HG03175 (cell line): ENCODE data around the gene MOG.

ENCODE experiments used
- ATAC-seq: cut with Tn5 transposase; IDR thresholded peaks from one replicate; pipeline ENCODE4 v1.9.1; 2021; ENCODE audit warnings: mild to moderate bottlenecking, moderate library complexity; ENCODE audit not compliant: unreplicated experiment

MOG gene

DNA sequence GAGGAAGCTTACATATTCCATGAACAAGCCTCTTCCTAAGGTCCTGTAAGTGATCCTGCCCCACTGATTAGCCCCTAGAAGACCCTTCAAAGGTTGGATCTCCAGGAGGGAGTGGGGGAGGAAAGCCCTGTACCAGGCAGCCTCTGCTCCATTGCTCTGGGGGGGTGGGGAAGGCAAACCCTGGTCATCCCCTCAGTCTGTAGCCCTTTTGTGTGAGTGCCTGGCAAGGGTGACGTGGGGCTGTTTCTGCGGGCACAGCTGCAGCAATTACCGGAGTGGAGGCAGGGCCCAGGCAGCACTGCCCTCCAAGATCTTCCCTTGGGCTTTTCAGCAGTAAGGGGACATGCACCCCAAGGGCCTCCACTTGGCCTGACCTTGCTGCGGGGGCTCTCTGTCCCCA lies at the start of gene MOG:
Gene MOG (plus strand): TSS at position 295 of the 400 bp plus-strand sequence. CDS start 118 bp downstream, outside the sequence.
- no peak for ATAC-seq

DNA sequence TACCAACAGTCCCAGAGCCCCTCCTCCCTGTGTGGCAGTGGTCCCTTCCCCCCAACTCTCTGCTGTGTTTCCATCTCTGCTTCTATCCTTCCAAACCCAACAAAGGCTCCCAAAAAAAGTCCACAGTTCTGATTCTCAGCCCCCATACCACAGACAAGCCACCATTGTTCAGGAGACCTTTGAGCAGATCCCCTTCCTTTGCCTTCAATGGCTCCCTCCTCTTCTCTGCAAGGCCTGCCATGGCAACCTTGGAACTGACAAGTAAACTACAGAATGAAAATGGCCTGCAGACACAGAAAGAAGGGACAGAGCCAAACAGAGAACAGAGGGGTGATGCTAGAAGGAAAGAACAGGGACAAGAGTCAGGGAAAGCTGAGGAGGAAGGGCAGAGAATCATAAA lies 48.8 kb upstream of the MOG start:
- no peak for ATAC-seq

DNA sequence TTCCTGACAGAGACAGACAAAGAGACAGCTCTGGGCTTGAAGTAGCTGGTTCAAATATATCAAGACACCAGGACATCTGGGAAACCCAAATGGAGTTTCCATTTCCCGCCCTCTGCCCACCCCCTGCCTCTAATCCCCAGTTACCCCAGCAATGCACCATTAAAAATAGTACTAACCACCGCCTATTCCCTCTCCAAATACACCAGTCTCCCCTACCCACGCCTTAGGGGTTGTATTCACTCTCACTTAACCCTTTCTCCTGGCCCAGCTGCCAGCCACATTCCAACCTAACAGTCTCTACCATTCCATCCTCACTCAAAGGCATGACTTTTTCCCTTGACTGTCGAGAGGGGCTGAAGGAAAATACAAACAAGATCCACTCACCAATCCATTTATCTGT lies 46.4 kb upstream of the MOG start:
- no peak for ATAC-seq

DNA sequence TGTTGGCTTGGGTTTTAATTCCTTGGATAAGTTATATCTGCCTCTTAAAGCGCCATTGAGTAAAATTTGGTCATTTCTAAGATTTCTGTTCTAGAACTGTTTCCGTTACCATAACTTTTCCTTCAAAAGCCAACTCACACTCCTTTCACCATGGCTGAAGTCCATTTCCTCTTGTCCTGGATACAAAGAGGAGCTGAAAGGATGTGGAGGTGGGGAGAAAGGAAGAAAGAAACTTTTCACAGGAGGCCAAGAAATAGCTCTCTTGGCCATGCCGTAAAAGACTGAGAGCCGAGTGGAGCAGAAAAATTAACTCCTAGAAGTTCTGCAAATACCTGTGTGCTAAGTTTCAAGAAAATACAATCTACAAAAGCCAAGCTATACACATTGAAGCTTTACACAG lies 45.5 kb upstream of the MOG start:
- no peak for ATAC-seq

DNA sequence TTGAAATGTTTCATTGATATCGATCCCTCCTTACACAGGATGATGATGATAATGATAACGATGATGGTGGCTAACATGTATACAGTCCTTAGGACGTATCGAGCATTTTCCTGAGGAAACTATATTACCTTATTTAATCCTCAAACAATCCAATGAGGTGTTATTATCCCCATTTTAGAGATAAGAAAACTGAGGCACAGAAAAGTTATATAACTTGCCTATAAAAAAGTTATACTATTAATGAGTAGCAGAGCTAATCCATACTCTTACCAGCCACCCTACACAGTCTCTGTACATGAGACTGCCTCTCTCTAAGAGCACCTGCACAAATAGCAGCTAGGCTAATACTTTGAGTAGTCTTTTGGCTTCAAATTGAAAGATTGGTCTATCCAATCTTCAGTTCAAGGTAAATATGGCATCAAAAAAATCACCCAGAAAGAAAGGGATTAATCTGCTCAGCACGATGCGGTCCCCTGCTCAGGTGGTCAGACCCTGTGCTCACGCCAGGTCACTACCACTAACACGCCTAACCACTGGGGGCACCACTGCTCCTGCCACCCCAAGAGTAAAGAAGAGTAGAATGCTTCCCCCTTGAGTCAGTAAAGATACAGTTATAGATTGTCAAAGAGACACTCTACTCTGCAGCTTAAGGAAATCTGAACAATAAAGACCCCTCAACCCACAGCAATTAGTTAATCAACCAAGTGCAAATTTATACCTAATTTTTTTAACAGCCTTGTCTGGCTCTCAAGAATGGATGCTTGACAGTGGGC lies 38.9 kb upstream of the MOG start:
- ATAC-seq: no peak

DNA sequence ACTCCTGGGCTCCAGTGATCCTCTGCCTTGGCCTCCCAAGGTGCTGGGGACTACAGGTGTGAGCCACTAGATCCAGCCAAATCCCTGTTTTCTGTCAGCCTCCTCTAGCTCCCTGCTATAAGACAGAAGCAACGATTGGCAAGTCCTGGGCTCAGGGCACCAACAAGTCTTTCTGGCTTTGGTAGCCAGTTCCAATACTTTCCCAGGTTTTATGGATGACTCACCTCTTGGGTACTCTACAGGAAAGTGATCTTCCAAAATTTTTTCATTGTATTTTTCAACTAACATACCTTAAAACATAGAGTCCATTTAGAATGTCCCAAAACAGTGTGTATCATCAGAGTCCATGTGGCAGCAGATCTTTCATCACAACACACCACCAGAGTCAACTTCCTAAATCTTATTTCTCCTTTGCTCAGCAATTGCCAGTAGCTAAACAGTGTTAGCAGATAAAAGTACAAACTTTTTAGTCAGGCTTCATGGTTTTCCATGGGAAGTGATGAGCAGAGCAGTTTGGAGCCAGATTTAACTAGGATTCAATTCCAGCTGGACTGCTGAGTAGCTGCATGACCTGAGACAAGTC lies 37.2 kb upstream of the MOG start:
- no peak for ATAC-seq

DNA sequence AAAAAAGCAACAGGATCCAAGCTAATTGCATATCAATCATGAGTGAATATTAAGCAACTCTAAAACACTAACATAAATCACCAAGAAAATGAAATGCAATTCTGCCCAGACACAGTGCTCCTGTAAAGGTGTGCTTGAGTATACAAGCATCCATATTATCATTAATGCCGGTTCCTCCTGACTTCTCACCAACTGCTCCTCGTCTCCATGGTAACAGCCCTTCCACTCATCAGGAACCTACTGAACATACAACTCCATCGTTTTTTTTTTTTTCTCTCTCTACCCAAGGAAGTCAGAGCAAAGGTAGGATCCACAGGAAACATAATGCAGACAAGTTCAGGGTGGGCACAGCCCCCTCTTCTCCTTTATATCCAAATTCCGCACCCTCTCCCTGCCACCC lies 36.3 kb upstream of the MOG start:
- no peak for ATAC-seq

DNA sequence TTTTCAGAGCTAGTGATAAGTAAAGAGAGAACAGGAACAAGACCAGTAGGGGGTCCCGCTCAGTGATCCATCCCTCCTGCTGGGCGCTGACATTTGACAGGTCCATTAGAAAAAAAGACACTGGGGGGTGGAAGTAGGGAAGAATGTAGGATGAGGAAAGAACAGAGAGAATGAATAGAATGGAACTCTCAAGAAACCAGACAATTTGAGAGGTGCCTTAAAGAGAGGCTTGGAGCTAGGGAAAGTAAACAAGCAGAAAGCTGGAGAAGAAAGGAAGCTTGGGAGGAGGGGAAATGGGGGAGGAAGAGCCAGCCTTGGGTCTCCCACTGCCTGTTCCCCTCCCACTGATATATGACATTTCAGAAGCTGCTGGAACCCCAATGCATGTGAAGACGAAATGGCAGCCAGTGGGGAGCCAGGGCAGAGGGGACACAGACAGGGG lies 32.4 kb upstream of the MOG start:
- ATAC-seq: no peak

DNA sequence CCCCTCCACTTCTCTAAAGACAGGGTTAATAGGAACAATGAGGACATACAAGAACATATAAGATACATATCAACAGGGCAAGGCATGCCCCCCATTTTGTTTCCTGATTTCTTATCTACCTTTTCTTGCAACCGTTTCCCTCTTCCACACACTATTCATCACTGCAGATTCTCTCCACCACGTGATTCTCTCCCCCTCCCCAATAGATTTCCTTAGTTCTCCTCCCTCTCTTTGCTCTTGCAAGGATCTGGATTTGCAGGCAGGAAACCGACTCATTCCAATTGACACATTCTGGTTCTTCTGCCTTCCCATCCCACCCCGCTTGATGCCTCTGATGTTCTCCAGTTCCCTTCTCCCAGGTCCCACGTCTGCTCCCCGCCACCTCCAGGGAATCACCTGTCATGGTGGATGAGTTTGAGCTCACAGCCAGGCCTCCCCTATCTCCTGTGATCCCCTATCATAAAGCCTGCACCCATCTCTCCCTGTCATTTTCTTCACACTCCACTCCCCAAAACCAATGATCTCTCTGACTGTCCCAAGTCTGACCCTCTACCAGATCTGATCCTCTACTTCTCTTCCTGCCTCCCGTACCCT lies 31.5 kb upstream of the MOG start:
- ATAC-seq: no peak

DNA sequence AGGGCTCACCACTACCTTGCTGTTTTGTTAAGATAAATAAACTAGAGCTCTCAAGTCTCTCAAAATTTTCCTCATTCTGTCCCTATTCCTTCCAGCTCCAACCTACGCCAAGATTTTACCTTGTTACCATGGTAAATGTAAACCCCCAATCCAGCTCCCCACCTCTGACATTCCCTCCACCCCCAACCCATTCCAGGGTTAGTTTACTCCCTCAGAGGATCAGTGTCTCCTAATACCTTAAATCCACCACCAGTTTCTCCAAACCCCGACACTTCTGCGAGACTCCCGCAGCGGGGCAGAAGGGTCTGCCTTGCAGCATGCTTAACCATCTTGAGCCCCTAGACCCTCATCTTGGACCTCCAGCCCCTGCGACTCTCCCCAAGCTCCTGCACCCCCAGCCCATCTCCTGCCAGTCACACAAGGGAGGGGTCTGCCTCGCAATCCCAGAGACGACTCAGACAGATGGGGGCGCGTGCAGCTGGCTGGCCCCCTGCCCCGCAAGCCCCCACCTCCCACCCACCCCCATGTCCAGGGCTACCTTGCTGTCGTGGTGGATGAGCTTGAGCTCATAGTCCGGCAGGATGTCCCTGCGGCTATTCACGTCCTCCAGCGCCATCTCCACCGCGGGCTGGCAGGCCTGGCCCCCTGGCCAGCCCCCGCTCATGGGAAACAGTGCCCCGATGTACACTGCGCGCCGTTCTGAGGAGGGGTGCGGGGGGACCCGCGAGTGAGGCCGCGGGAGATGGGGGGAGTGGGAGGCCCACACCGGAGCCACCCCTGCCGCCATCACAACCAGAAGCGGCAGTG lies 29.7 kb upstream of the MOG start:
- no peak for ATAC-seq

DNA sequence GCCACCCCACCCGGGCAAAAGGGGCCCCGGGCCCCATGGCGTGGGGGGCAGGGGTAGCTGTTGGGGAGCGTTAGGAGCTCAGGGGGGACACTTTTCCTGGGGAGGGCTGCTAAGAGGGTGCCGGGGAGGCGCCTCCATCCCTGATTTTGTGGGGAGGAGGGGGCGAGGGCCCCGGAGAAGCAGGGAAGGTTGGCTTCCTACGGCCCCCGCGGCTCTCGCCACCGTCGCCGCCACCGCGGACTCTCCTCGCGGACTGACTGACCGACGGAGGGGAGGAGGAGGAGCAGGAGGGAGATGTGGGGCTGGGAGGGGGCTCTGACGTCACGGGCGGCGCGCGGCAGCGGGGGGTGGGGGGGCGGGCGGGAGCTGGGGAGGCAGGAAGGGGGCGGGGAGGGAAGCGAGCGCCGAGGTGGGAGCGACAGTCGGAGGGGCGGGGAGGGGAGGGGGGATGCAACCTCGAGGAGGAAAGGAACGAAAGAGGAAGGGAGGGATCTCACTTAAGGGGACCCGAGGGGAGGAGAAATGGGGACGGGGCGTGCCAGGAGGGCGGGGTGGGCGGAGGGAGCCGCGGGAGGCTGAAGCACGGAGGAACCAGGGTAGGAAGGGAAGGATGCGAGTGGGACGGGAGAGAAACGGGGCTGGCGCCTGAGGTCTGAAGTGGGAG lies 29.0 kb upstream of the MOG start:
- no peak for ATAC-seq

DNA sequence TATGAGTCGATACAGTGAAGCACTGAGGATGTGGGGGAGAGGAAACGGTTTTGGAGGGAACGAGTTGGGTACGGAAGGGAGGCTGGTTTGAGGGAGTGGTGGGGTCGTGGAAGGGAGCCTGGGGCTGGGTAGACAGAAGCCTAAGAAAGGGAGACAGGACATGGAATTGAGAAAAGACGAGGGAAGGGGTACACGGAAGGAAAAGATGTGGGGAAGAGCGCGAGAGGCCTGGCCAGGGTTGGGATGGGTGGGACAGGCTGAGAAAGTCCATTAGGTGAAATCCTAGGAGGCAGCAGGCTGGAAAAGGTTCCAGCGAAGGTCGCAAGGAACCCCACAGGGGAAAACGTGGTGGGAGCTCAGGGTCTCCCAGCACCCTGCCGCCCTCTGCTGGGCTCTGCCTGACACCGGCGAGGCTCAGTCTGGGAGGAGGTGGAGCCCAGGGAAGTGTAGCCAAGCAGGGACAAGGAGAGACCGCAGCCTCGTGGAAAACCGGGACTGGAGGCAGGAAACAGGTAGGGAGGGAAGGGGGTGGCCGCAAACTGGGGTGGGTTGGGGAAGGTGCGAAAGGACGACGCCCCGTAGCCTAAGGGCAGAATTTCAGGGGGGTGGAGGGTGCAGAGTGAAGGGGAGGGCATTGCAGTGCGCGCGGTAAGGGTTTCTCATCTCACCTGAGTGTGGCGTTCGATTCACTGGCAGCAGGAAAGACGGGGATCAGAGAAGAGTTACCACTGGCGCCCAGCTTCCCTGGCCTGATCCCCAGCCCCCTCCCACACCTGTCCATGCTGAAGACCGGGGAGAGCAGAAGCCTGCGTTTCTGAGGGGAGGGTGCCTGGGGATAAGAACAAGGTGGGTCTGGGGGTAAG lies 28.2 kb upstream of the MOG start:
- no peak for ATAC-seq

DNA sequence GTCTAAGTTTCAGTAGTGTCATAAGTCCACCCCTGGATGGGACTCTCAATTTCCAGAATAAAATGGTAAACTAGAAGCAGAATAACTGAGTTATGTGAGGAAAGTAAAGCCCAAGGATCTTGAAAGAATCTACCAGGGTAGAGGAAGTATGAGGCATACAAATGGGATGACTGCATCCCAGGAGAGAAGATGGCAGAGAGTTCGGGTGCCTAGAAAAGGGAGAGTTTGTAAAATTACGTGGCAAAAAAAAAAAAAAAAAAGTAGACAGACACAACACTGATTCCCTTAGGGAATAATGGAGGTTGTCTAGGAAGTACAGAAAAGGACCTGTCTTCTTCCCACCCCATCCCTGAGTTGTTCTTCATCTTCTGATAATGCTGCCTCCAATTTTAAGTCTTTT lies 27.3 kb upstream of the MOG start:
- ATAC-seq: no peak

DNA sequence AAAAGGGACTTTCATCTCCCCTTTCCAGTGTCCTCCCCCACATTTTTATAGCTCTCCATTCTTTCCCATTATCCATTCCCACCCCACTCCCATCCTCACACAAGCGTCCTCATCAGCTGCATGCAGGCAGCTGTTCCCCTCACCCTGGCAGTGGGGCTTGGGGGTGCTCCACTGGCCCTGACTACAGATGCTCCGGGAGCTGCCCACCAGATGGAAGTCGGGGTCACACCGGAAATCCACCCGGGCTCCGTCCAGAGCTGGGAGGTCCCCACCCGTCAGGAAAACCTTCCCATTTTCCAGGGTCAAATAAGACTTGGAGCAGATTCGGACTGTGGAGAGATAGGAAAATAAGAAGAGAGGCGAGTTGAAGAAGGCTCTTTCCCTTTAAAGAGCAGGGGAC lies 26.6 kb upstream of the MOG start:
- no peak for ATAC-seq

DNA sequence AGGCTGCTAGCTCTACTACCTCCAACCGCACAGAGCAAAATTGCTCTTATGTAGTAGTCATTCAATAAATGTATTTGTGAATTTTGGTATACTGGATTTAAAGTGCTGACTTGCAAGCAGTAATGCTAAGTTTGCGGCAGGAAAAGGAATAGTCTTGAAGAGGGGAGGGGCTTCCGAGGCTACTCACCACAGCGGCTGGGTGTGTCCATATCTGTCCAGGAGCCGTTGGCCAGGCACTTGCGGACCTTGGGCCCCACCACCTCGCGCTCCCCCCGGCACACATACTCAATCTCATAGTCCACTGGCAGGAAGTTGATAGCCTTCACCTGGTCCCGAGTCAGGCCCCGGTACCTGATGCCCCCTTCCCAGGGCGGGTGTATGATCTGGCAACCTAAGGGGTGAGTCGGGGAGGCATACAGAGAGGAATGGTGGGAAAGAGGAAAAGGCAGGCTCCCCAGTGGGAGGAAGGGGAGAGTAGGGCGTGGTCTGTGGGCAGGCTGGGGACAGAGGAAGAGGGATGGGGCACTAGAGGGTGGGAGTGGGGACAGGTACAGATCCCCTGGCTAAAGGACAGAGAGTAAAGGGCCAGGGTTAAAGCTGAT lies 25.6 kb upstream of the MOG start:
- no peak for ATAC-seq

DNA sequence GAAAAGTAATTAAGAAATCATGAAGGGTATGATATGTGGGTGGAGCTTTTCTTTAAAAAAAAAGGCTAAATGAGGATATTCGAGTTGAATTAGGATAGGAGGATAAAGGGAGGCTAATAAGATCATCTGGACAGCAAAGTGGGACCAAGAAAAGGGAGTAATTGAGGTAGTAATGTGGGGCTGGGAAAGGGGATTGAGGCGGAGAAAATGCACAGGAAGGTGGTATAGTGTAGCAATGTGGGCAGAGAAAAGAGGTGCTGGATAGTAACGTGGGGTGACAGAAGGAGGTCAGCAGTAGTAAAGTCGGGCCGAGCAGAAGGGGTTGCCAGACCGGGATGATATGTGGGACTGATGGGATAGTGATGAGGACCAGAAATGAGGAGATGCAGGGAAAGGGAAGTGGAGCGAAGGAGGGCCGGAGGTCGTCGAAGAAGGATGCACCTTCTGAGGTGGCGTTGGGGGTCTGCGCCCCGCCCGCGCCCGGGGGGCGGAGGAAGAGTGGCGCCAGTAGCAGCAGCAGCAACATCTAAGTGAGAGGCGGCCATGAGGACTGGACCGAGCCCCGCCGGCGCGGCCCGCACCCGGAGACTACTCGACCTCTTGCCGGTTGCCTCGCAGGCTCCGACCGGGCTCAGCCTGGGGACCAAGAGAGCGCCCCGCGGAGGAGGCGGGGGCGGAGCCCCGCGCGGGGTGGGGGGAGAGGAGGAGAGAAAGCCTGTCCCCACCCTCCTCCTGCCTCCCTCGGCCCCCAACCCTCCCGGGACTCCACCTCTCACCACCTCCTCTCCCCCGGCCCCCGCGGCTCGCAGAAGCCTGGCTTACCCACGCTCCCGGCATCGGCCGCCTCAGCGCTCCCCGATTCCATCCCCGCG lies 24.8 kb upstream of the MOG start:
- peak; percentile 22 for ATAC-seq

DNA sequence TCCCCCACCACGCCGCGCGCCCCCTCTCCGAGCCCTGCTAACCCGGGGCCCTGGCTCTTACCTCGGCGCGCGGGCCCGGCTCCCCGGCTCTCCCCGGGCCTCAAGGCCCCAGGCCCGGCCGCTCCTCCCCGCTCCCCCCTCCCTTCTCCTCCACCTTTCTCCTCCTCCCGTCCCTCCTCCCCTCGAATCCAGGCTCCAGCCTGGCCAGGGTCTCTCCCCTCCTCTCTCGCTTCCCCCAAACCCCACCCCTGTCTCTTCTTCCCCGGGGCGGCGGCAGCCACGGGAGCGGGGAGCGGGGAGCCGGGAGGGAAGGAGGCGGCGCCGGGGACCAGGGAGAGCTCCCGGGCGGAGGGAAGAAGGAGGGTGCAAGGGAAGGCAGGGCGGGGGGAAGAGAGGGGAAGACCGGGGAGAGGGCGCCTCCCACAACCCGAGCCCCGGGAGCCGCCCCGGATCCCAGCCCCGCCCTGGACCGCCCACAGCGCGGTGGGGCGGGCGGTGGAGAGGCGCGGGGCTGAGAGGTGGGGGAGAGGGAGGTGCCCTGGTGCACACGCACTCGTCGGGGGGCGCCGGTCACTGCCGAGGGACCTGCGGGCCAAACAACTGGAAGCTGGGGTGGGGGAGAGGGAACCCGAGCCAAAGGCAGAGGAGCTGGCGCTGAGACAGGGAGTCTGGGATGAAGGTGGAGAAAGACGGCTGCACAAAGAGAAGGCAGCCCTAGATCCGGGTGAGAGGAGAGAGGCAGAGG lies 23.9 kb upstream of the MOG start, which contains the start of gene GABBR1:
Gene GABBR1 (minus strand): TSS at position 395 of the 745 bp plus-strand sequence. CDS start 798 bp downstream, outside the sequence.
- peak; percentile 42 for ATAC-seq

DNA sequence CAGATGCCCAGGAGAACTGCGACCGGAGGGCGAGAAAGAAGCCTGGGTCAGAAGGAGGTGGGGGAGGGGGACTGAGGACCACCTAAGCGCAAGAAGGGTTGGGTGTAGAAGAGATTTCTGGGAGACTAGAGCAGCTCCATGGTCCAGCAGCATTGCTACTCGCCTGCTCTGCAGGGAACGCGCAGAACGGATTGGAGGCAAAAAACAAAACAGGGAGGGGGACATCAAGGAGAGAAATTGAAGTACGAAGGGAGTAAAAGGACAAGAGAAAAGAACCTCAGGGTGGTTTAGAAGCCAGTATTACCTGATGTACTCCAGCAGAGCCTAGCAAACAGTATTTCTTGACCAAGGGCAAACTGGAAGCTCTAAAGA lies 23.4 kb upstream of the MOG start:
- ATAC-seq: no peak
